PFSK-1 (cell line): Measurements from ENCODE around the gene COG1.

Experiments
- REST ChIP-seq, 2 experiments: IDR thresholded peaks; 2 replicates each; pipeline versions ENCODE4 v1.6.1 to v1.8.0; 2011 to 2012; ENCODE audit warnings: low read depth in 2 of 2, low read length in 2 of 2, control low read depth in 1 of 2, inconsistent platforms in 1 of 2, mild to moderate bottlenecking in 1 of 2, moderate library complexity in 1 of 2; ENCODE audit not compliant: insufficient read depth in 1 of 2
- SIN3A ChIP-seq: IDR thresholded peaks from 2 replicates; pipeline ENCODE4 v1.6.1; 2012; ENCODE audit warnings: mild to moderate bottlenecking, low read length, moderate library complexity, borderline replicate concordance; ENCODE audit not compliant: insufficient read depth
- TAF1 ChIP-seq: IDR thresholded peaks from 2 replicates; pipeline ENCODE4 v1.6.1; 2012; ENCODE audit warnings: low read length, control low read depth, borderline replicate concordance; ENCODE audit not compliant: insufficient read depth

- no peak for TF ChIP-seq TAF1
- no peak for TF ChIP-seq REST (IDR thresholded peaks at IDR 0.05; ENCODE audit: insufficient read depth in 1 of 2, low read depth in 2 of 2, low read length in 2 of 2)
- TF ChIP-seq SIN3A: no peak
These were observed 3.6 kb downstream of the COG1 start for GRCh38 chr17:73196500-73196899.
